Sigmoid colon (tissue), 7 donors: Measurements from ENCODE around the gene NKX6-1. TPM values are rescaled to one million over a fixed set of nuclear protein-coding genes. Genes with fewer than 3 reads are reported as not detected.

Source experiments
- DNase-seq: peaks from one replicate; pipeline ENCODE4 v3.0.0-alpha.2; 2019
- H3K27ac ChIP-seq, 4 donors: fragments of 200-600 bp; sonication (generic); one replicate each; pipeline ENCODE4 v1.5.1; 2016 to 2019; ENCODE audit warnings: mild to moderate bottlenecking in 1 of 4
- H3K27me3 ChIP-seq, 3 donors: fragments of 200-600 bp; sonication (generic); one replicate each; pipeline ENCODE4 v1.5.1; 2019; ENCODE audit warnings: mild to moderate bottlenecking in 1 of 3
- H3K36me3 ChIP-seq, 4 donors: fragments of 200-600 bp; sonication (generic); one replicate each; pipeline ENCODE4 v1.5.1; 2016 to 2019
- H3K4me1 ChIP-seq, 4 donors: fragments of 200-600 bp; sonication (generic); one replicate each; pipeline ENCODE4 v1.5.1; 2017 to 2019
- H3K4me3 ChIP-seq, 4 donors: fragments of 200-600 bp; sonication (generic); one replicate each; pipeline ENCODE4 v1.5.1; 2017 to 2019; ENCODE audit warnings: mild to moderate bottlenecking in 2 of 4, moderate library complexity in 1 of 4
- H3K9me3 ChIP-seq, 4 donors: fragments of 200-600 bp in 3 of 4; sonication (generic) in 3 of 4; one replicate each; pipeline versions ENCODE4 v1.5.1 to v1.6.1; 2013 to 2019
- CTCF ChIP-seq, 4 experiments: fragments of 450-650 bp in 3 of 4; fragments of 200-600 bp in 1 of 4; IDR thresholded peaks; one replicate each; pipeline ENCODE4 v1.5.1; 2016 to 2019; ENCODE audit warnings: antibody characterized with exemption in 4 of 4, mild to moderate bottlenecking in 3 of 4, moderate library complexity in 2 of 4
- EP300 ChIP-seq, 4 donors: sonication (generic); formaldehyde crosslinking; IDR thresholded peaks; one replicate each; pipeline ENCODE4 v1.6.1; 2017; ENCODE audit warnings: antibody characterized with exemption in 4 of 4
- POLR2A ChIP-seq, 2 donors: fragments of 450-650 bp; IDR thresholded peaks; one replicate each; pipeline ENCODE4 v1.6.1; 2016; ENCODE audit warnings: antibody characterized with exemption in 2 of 2, mild to moderate bottlenecking in 2 of 2, moderate library complexity in 2 of 2
- POLR2AphosphoS5 ChIP-seq, 4 donors: sonication (generic); formaldehyde crosslinking; IDR thresholded peaks; one replicate each; pipeline ENCODE4 v1.6.1; 2017; ENCODE audit warnings: antibody characterized with exemption in 4 of 4
- WGBS, 2 donors: extraction: QIAGEN DNeasy Blood & Tissue Kit; methylation state at CpG; one replicate each; pipeline ENCODE4 v1.1.7; 2013; 5-methylcytosine and 5-hydroxymethylcytosine counted together
- intact Hi-C: fragments of 100-400 bp; cut with DNase I; formaldehyde crosslinking; loops from one replicate; pipeline ENCODE4 v1.15.1; 2023
- polyA plus RNA-seq, 3 donors: library from polyadenylated mRNA; stranded (reverse); fragments of 200-250 nt; gene quantifications; one replicate each; pipeline ENCODE4 v1.2.3, GENCODE V29; 2013
- total RNA-seq, 4 donors: library from RNA; depleted of rRNA; stranded (reverse); fragments of >200 nt; gene quantifications; one replicate each; pipeline ENCODE4 v1.1.0, GENCODE V29; 2016
- donor health status: healthy with polysubstance abuse.
- donor health status: Bipolar disorder and iron deficiency.
- donor health status: healthy.

The NKX6-1 gene
- total RNA-seq (not detected), polyA plus RNA-seq (under 1 TPM in 1 of 3 donors, not detected in 2; 0.01 TPM)

DNA sequence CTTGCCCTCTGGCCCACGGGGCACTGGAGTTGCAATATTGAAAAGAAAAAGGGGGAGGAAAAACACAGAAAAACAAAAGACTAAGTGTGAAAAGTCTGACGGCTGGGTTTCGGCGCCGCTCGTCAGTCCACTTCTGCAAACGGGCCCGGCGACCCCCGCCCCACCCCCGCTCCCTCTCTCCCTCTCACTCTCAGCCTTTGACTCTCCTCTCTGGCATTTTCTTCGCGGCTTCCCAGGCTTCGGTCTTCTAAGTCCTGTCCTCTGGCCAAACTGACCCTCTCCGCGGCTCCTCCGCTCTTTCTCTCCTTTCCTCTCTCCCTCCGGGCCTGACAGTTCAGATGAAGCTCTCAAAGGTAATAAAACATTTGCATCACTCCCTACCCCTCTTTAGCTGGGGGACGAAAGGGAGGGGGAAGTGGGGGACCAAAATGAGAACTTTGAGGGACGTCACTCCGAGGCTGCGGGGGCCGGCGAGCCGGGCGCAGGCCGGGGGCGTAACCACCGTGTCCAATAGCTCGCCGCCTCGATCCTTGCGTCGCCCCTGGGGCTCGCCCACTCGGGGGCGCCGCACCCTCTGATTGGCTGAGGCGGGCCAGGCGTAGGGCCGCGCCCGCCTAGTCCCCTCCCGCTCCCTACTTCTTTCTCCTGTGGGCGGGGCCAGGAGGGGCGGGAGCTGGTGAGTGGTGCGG lies at the start of gene NKX6-1:
Gene NKX6-1, minus strand, starts transcription at position 358 of the 689 bp plus-strand sequence. CDS start 1,064 bp downstream, outside the sequence.
- H3K27ac ChIP-seq: peak within 1 kb of the TSS in 1 of 4 donors; percentile 96
- no peak for DNase-seq

GRCh38 chr4:84547211-84547610 lies 48.1 kb upstream of the NKX6-1 start:
- no peaks in the 10 kb centered on the region for H3K4me1 ChIP-seq
- no peak overlapping the region for H3K27ac ChIP-seq
- intact Hi-C loops: no loop called here
- WGBS, 2 donors: 90 to 91% methylated on average over 3 of the region's 3 CpGs
- no peaks in the 10 kb centered on the region for H3K27me3 ChIP-seq
- TF ChIP-seq POLR2AphosphoS5 (IDR thresholded peaks at IDR 0.05) (no peak), EP300 (IDR thresholded peaks at IDR 0.05) (no peak), POLR2A (IDR thresholded peaks at IDR 0.05) (no peak), CTCF (IDR thresholded peaks at IDR 0.05) (no peak)
- H3K36me3 ChIP-seq: no peaks in the 10 kb centered on the region
- no peaks in the 10 kb centered on the region for H3K9me3 ChIP-seq
- no peak for DNase-seq
- no peak overlapping the region for H3K4me3 ChIP-seq

More for the DNA sequence above, at the start of gene NKX6-1:
- Histone ChIP-seq H3K4me1 (peaks cover 0 to 38% (median 34%) of the 10 kb centered on the region in 4 donors), H3K9me3 (no peaks in the 10 kb centered on the region), H3K4me3 (peak within 1 kb of the TSS; percentile 24 to 44 (median 36)), H3K27me3 (peaks cover 95 to 100% (median 99%) of the 10 kb centered on the region in 3 donors), H3K36me3 (no peaks in the 10 kb centered on the region)
- intact Hi-C loops: no loop called here
- TF ChIP-seq POLR2AphosphoS5 (IDR thresholded peaks at IDR 0.05) (no peak), POLR2A (IDR thresholded peaks at IDR 0.05) (no peak), CTCF (IDR thresholded peaks at IDR 0.05) (no peak), EP300 (IDR thresholded peaks at IDR 0.05) (no peak)
- 3% methylated on average over 47 of the region's 47 CpGs for WGBS, 2 donors

DNA sequence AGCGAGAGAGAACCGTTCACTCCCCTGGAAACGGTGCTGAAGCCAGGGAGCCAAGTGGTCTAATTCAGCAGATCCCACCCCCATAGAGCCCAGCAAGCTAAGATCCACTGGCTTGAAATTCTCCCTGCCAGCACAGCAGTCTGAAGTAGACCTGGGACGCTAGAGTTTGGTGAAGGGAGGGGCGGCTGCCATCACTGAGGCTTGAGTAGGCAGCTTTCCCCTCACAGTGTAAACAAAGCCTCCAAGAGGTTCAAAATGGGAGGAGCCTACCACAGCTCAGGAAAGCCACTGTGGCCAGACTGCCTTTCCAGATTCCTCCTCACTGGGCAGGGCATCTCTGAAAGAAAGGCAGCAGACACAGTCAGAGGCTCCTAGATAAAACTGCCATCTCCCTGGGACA lies 46.0 kb upstream of the NKX6-1 start:
- no peak for TF ChIP-seq EP300 (IDR thresholded peaks at IDR 0.05)
- TF ChIP-seq CTCF (IDR thresholded peaks at IDR 0.05): no peak
- TF ChIP-seq POLR2AphosphoS5 (IDR thresholded peaks at IDR 0.05): no peak
- TF ChIP-seq POLR2A (IDR thresholded peaks at IDR 0.05): no peak
- Histone ChIP-seq H3K27me3 (no peaks in the 10 kb centered on the region), H3K36me3 (no peaks in the 10 kb centered on the region), H3K9me3 (no peaks in the 10 kb centered on the region), H3K4me3 (no peak overlapping the region), H3K4me1 (no peaks in the 10 kb centered on the region), H3K27ac (no peak overlapping the region)
- DNase-seq: no peak
- intact Hi-C loops: no loop called here
- 78 to 85% methylated on average over 5 of the region's 5 CpGs for WGBS, 2 donors

DNA sequence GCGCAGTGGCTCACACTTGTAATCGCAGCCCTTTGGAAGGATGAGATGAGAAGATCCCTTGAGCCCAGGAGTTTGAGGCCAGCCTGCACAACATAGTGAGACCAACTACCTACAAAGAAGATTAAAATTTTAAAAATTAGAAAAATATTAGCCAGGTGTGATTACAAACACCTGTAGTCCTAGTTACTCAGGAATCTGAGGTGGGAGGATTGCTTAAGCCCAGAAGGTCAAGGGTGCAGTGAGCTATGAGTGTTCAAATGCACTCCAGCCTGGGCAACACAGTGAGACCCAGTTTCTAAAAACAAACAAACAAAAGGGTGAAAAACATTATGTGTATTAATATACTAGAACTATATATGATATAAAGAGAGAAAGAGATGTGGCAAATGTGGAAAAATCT lies 36.8 kb upstream of the NKX6-1 start:
- Histone ChIP-seq H3K9me3 (peaks cover 0 to 3% (median 0%) of the 10 kb centered on the region in 4 donors), H3K4me3 (no peak overlapping the region), H3K4me1 (no peaks in the 10 kb centered on the region), H3K27me3 (no peaks in the 10 kb centered on the region), H3K27ac (no peak overlapping the region), H3K36me3 (no peaks in the 10 kb centered on the region)
- intact Hi-C loops: no loop called here
- no peak for DNase-seq
- TF ChIP-seq POLR2A (IDR thresholded peaks at IDR 0.05): no peak
- no peak for TF ChIP-seq POLR2AphosphoS5 (IDR thresholded peaks at IDR 0.05)
- TF ChIP-seq EP300 (IDR thresholded peaks at IDR 0.05): no peak
- TF ChIP-seq CTCF (IDR thresholded peaks at IDR 0.05): no peak
- 98 to 99% methylated on average over 2 of the region's 2 CpGs for WGBS, 2 donors
